ENCODE results near the gene DHRSX. TPM values are rescaled to one million over a fixed set of nuclear protein-coding genes. Genes with fewer than 3 reads are reported as not detected.

The DHRSX gene
- total and polyA plus RNA-seq, 10 of the 15 experiments (the other 5 are each of a cell fraction or from before 2014, with no cell fraction given): 1.7 to 39.5 (median 16.5) TPM

- no TSS peak for BruUV-seq (replicated peaks)
- WGBS (ENCODE audit: insufficient coverage, insufficient replicate concordance, low lambda C conversion rate, missing lambda C conversion rate): 86% methylated on average over 1 of the region's 1 CpG
- DNase-seq (ENCODE audit: low read depth, low spot score): no peak
- no peak overlapping the region for H3K4me2 ChIP-seq (ENCODE audit: control insufficient read depth, insufficient read depth)
- no peak for TF ChIP-seq RFX5 (IDR thresholded peaks at IDR 0.05; ENCODE audit: low read depth, low read length)
- no peak for TF ChIP-seq CHD2 (IDR thresholded peaks at IDR 0.05; ENCODE audit: borderline replicate concordance, low read depth, low read length)
- TF ChIP-seq BCL11A (IDR thresholded peaks at IDR 0.05; ENCODE audit: low read depth, low read length): no peak
- TF ChIP-seq ATF7 (IDR thresholded peaks at IDR 0.05; ENCODE audit: low read depth): no peak
- TF ChIP-seq YBX1 (IDR thresholded peaks at IDR 0.05): no peak
- no peak for TF ChIP-seq POLR2A (IDR thresholded peaks at IDR 0.05; ENCODE audit: low read depth, low read length)
- TF ChIP-seq KDM1A (IDR thresholded peaks at IDR 0.05; ENCODE audit: borderline replicate concordance): no peak
- no peak for TF ChIP-seq HDAC2 (IDR thresholded peaks at IDR 0.05)
- no peak for TF ChIP-seq POLR2AphosphoS2 (IDR thresholded peaks at IDR 0.05; ENCODE audit: low read depth, low read length)
- TF ChIP-seq PML (IDR thresholded peaks at IDR 0.05; ENCODE audit: low read length): no peak
- no peak for TF ChIP-seq CREB1 (IDR thresholded peaks at IDR 0.05; ENCODE audit: low read depth)
- no peak for TF ChIP-seq TCF7 (IDR thresholded peaks at IDR 0.05; ENCODE audit: borderline replicate concordance)
- no peak for TF ChIP-seq EGR1 (IDR thresholded peaks at IDR 0.05; ENCODE audit: borderline replicate concordance in 1 of 2, low read depth in 2 of 2, low read length in 2 of 2)
- no peak for TF ChIP-seq EED (IDR thresholded peaks at IDR 0.05; ENCODE audit: low read depth)
- no peak for TF ChIP-seq CUX1 (IDR thresholded peaks at IDR 0.05; ENCODE audit: insufficient replicate concordance, low read depth, low read length)
- CTCF ChIA-PET: no interaction called here
- H3K4me3 ChIP-seq: no peak overlapping the region
- in situ Hi-C loops (cut with MboI): no loop called here
- SMC1A ChIA-PET (ENCODE audit: uncharacterized antibody, unreplicated experiment): no interaction called here
- peaks cover 7% of the 10 kb centered on the region for H3K4me1 ChIP-seq (ENCODE audit: control insufficient read depth, insufficient read depth, low read length)
- no peaks in the 10 kb centered on the region for H3K36me3 ChIP-seq (ENCODE audit: control insufficient read depth in 2 of 2, insufficient read depth in 2 of 2, low read length in 1 of 2)
- POLR2A ChIA-PET: no interaction called here
- RAD21 ChIA-PET (ENCODE audit: unreplicated experiment): no interaction called here
- intact Hi-C loops (cut with micrococcal nuclease; ENCODE audit: unreplicated experiment): no loop called here
- H3K9me3 ChIP-seq (replicated peaks; ENCODE audit: control insufficient read depth, insufficient read depth, low read length): peaks cover 6% of the 10 kb centered on the region; the same call in 2 of the 3 replicates
- H3K79me2 ChIP-seq (ENCODE audit: control insufficient read depth, insufficient read depth, low read length): no peaks in the 10 kb centered on the region
- no peak overlapping the region for H3K27ac ChIP-seq (ENCODE audit: control insufficient read depth, insufficient read depth)
- no peak for FAIRE-seq
- no peaks in the 10 kb centered on the region for H4K20me1 ChIP-seq (ENCODE audit: control insufficient read depth, insufficient read depth)
- no peak for ATAC-seq
- H3K27me3 ChIP-seq (replicated peaks in 1 of 2; ENCODE audit: control insufficient read depth in 2 of 2, insufficient read depth in 2 of 2, low read length in 1 of 2): no peaks in the 10 kb centered on the region
- no peak overlapping the region for H2AFZ ChIP-seq (ENCODE audit: control insufficient read depth, low read depth, low read length)
- H3K9ac ChIP-seq (ENCODE audit: control insufficient read depth, insufficient read depth, low read length): no peak overlapping the region
Measured at GRCh38 chrX:2184089-2184488, 316.7 kb downstream of the DHRSX start.
